ENCODE data around the gene LRRTM1. TPM values are rescaled to one million over a fixed set of nuclear protein-coding genes. Genes with fewer than 3 reads are reported as not detected.
A peak's percentile ranks its signal among the peaks of the same experiment; 100 is the strongest.

The LRRTM1 gene
- polyA plus RNA-seq, 3 donors = 24.0 to 41.7 (median 29.5) TPM

DNA sequence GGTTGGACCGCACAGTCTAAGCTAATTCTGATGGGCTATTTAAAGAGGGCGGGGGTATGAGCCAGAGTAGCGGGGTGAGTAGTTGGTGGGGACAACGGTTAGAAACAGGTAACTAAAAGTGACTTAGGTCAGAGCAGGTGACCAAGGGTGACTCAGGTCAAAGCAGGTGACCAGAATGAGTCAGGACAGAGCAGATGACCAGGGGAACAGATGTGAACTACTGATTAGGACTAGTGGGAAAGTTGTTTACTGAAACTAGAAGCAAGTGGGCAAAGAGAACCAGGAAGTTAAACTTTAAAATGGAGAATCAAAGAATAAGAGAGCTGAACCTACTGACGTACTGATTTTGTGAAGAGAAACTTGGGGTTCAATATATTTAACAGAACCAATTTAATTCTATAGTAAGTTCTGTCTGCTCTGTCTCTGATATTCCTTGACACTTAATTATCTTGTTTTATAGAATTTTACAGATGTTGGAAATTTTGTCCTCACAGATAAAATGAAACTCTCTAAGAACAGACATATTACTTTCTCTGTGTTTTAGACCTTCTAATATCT is 7.8 kb upstream of the LRRTM1 start:
- DNase-seq = no peak

DNA sequence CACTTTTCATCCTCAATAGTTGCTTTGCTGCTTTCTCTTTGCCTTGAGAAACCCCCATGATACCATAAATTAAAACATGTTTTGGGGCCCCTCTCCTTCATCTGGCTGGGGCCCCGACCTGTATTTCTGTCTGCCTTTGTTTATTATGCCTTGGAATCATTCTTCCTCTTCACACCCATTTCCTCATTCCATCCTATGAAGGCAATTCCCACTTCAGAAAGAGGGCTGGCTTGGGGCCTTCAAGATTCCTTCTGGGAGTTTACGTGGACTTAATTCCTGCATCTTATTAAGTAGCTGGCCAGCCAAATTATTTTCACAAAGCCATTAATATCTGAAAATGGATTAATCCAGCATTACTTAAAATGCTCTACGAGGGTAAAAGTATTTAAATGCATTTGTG is 6.8 kb upstream of the LRRTM1 start:
- DNase-seq = no peak

DNA sequence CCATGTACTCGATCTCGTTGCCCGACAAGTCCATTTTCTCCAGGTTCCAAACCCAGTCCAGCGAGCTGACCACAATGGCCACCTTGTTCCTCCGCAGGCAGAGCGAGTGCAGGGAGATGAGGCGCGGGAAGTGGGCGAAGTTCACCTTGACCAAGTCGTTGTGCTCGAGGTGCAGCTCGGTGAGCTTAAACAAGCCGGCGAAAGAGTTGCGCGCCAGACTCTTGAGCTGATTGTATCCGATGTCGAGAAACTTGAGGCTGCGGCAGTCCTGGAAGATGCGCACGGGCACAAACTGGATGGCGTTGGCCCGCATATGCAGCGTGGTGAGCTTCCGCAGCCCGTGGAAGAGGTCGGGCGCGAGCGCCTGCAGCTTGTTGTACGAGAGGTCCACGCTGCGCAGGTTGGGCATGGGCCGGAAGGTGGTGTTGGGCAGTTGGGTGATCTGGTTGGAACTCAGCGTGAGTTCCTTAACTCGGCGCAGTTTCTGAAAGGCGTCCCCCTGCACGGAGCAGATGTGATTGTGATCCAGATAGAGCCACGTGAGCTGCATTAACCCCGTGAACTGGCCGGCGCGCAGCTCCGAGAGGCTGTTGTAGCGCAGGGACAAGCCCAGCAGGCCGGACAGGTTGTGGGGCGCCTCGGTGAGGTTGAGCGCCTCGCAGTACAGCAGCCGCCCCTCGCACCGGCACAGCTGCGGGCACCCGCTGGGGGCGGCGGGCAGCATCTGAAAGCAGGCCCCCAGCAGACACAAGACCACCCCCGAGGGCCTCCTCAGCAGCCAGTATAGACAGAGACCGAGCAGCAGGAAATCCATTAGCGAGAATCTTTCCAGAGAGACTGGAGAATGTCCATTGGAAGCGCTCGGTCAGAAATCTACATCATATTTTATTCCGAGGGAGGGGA is 1.3 kb downstream of the LRRTM1 start:
- no peak for DNase-seq

DNA sequence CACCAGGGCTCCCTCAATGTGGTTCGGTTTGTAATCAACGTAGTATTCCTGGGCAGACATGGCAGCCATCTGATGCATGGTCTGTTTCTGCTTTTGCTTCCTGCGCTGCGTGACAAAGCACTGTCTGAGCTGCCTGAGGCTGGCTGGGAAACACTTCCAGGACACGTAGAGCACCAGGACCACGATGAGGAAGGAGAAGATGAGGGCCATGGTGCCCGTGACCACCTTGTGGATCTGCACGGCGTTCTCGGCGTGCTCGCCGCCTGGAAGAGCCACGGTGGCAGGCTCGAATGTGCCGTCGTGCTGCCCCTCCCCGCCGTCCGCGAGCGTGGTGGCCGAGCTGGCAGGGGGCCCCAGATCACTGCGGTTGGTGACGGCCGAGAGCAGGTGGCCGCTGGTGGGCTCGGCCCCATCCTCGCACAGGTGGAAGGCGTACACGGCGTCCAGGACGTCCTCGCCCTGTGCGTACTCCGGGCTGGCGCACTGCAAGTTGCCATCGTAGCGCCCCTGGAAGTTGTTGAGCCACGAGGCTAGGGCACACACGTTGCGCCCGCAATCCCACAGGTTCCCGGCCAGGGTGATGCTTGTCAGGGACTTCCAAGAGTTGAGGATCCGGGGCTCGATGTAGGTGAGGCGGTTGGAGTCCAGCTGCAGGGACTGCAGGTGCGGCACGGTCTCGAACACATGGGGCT is 2.1 kb downstream of the LRRTM1 start:
- DNase-seq = no peak

DNA sequence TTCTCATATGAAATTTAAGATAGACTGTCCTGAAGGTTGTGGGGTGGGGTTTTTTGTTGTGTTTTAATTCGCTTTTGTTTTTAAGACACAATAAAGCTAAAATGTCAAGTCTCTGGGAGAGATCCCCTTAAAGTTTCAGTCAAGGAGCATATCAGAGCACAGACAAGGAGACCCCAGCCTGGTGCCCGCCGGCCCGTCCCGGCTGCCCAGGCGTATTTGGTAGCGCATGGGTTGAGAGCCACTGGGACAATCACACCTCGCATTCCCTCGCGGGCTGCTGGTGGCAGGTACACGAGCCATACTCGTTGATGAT is 2.6 kb downstream of the LRRTM1 start:
- no peak for DNase-seq

DNA sequence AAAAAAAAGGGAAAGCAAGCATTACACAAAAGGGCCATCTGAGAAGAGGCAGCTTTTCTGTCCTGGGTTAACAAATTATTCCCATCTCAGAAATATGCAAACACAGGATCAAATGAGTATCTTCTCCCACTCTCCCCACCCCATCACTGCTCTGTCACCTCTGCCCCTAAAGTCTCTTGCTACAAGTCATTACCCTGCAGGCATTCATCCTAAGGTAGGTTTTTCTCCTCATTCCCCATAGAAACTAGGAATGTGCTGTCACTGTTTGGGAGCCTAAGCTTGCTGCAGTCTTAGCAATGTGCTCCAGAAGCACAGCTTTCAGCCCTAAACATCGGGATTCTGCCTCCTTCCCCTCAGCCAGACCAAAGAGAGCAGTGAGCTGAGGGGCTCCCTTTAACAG is 3.6 kb downstream of the LRRTM1 start:
- DNase-seq = no peak

DNA sequence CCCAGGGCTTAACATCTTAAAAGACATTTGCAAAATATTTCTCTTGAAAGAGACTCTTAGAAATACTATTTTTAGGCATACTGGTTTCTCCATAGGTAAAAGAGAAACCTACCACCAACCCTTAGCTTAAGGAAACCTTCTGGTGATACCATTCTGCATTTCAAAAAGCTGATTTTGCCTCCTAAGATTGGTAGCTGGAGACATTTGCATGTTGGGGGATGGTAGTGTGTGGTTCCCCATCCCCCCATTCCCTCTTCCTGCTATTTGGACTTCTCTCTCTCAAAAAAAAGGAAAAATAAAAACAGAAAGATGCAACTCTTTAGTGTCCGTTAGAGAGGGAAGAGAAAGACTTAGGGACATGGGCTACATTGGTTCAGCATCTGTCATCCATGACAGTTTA is 4.2 kb downstream of the LRRTM1 start:
- no peak for DNase-seq

DNA sequence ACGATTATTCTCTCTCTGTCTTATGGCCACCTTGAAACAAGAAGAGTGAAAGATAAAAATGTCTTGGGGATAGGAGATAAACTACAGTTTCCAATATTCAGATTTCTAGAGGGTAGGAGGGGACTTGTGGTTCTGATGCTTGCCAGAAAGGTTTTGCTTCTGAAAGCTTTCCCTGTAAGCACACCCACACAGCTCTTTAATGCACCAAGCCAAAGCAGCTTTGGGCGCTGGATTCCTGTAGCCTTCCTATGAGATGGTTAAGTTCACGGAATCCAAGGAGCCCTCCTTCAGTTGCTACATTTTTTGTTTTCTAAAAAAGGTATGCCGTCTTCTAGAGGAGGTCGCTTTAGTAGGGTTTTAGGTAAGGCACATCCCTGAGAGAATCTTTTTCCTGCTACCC is 4.9 kb downstream of the LRRTM1 start:
- DNase-seq = no peak

DNA sequence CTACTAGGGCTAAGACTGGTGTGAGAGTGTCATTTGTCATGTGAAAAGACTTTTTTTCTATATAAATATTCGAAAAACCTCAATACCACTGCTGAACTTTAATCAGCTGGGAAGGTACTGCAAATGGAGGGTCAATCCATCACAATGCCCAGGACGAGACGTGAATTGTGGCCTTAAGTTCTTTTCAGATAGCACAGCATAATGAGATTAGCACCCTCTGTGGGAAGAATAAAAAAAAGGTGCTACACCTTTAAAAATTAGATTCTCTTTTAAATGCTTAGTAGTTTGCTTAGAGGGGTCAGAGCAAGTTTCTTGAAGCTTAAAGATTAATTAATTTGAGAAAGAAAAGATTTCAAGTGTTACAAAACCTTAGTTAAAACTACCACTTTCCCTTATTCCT is 5.6 kb downstream of the LRRTM1 start:
- DNase-seq = no peak

DNA sequence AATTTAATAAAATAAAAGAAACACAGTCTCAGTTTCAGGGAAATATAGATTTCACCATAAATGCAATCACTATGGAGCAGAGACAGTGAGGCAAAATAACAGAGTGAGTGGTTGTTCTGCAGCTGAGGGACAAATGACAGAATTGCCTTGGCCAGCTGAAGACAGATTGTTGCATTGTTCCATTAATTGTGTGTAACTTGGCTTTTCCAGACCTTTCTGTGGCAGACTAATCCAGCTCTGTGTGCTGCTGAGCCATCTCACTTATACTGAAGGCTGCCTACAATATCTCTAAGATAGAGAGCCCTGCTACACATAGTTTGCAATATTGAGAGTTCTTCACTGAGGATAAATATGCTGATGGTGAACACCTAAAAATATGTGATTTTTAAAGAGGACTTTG is 11.5 kb downstream of the LRRTM1 start:
- no peak for DNase-seq

DNA sequence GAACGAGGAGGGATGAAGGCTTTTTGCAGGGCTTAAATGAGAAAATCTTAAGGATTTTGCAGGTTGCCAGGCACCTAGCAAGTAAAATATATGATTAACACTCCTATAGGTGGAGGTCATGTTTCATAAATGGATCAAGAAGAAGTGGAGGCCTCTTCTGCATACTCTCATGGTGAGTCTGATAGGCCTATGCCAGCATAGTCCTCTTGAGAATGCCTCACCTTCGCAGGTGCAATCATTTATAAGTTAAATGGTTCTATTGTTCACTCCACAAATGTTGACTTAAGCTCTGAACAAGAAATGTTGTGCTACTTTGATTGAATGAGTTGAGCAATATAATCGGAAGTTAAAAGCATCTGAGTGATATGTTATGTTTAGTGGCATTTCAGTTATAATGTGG is 12.1 kb downstream of the LRRTM1 start:
- DNase-seq = no peak

DNA sequence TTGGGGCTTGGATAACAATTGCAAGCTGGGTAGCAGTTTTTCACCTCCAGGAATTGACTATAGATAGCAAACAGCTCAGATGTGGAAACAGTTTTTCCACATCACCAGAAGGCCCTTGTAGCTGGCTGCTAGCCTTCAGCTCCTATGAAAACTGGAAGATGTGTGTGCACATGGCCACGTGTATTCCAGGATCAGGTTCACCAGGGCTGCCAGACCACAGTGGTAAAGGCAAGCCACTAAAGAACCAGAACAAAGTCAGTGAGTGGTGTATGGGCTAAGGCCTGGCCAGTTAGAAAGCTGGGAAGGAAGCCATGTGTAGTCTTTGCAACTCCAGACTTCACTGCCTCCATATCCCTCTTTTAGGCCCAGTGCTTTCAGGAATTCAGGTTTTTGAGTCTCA is 12.9 kb downstream of the LRRTM1 start:
- DNase-seq = no peak

DNA sequence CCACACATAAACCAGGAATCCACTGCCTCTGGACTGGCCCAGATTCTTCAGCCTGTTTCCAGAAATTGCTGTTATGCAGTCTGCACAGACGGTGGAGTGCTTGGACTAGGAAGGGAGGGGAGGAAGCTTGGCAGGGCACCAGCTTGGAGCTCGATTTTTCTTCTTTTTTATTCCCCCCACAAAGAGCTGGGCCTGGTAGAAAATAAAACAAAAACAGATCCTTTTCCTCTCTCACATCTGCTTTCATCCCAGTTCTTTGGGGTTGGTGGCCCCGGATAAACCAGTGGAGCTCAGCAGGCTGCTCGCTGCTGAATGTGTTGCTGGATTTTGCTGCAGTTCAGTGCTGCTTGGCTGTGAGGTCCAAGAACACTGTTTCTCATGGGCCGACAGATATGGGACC is 16.0 kb downstream of the LRRTM1 start:
- peak; percentile 50 for DNase-seq

DNA sequence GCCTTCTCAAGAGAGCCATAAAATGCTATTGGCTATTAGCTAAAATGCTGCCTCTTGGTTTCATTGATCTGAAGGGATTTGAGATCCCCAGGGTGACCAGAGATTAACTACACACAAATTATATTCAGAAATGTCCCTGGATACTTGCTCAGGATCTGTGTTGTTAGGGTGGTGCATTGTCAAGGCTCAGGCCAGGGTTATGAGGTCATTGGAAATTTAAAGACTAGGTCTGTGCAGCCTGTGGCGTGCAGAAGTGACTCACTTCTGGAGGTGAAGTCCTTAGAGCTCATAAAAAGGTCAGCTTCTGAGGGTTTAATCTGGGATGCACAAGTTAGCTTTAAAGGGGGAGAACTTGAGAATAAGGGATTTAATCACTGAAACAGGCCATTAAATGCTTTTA is 23.5 kb downstream of the LRRTM1 start:
- no peak for DNase-seq

DNA sequence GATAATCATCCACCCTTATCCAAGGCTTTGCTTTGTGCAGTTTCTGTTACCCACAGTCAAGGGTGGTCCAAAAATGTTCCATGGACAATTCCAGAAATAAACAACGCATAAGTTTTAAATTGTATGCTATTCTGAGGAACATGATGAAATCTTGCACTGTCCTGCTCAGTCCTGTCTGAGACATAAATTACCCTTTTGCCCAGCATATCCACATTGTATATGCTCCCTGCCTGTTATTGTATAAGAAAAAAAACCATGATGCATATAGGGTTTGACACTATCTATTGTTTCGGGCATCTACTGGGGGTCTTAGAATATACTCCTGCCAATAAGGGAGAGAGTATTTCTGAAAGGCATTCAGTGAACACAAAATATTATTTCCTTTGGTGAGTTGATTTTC is 24.0 kb downstream of the LRRTM1 start:
- DNase-seq = no peak

DNA sequence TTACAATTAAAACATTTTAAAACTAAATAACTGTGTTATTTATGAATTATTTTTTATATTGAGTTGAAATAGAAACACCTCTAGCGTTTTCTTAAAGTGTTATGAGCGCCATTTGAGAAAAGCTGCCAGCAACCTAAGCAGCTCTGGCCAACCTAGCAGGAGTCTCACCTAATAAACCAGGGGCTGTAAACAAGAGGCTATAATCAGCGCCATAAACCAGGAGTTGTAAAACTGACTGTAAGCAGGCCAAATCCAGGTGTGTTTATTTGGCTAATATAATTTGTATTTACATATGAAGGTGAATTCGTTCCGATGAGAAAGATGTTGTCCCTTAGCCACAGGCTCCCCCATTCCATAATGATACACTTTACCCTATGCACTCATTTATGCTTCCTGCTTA is 34.7 kb downstream of the LRRTM1 start:
- no peak for DNase-seq

DNA sequence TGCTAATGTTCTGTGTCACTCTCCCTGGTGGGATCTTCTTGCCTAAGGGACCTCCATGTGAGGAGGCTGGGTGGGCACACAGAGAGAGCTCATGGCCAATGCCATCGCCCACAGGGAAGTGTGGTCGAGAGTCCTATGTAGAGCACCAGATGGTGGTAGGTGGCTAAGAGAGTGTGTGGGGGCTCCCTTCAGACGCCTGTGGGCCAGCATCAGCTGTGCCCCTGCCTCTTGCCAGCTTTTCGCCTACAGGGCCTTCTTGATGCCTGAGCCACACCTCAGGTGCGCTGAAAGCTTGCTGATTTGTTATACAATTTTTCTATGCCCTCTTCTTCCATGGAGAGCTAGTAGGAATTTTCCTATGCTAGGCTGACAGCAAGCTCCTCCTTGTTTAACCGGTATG is 38.3 kb downstream of the LRRTM1 start:
- DNase-seq = no peak

DNA sequence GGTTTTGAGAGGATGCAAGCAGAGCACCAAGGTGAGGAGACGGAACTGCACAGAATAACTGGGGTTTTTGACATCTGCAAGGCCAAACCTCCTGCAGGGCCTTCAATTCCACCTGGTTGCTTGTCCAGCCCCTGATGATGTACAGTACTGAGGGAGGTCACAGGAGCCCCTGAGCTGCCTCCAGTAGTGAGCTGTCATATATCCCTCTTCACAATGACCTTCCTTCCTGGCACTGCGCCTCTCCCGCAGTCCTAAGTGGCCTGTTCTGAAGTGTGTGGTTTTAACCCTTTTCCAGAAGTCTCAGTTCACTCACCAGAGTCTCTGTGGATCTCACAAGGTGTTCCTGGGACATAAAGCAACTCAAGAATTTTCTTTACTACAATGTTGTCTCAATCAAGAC is 45.3 kb downstream of the LRRTM1 start:
- no peak for DNase-seq

DNA sequence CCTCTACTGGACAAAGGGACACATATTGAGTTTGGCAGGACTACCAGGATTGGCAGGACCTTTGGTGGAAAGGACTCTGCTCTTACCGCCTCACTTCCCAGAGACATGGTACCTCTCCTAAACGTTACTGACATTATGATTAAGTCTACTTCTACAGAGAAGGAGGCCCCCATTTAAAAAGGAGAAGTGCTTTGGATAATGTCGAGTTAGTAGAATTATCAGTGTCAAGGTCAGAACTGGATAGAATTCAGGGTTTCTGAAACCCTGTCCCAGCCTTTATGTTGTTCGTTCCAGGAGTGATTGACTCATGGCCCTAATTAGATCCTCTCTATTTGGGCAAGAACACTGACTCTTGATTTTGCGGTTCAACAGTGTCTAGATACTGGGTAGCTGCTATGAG is 45.8 kb downstream of the LRRTM1 start:
- DNase-seq = no peak

DNA sequence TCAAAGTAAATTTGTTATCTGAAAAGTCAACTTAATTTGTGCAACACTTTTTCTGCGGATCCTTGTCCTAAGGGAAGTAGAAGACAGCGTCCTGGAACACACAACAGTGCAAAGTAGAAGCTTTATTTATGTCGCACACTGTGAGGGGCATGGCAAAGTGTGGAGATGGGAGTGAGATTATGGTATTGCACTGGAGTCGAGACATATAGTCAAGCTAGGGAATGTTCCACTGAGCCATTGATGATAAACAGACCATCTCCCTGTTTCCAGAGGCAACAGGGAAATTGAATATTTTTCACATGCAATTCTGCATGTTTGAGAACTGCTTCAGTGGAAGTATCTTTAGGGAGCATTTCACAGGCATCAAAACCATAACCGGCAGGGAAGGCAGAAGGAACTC is 46.2 kb downstream of the LRRTM1 start:
- DNase-seq = no peak

DNA sequence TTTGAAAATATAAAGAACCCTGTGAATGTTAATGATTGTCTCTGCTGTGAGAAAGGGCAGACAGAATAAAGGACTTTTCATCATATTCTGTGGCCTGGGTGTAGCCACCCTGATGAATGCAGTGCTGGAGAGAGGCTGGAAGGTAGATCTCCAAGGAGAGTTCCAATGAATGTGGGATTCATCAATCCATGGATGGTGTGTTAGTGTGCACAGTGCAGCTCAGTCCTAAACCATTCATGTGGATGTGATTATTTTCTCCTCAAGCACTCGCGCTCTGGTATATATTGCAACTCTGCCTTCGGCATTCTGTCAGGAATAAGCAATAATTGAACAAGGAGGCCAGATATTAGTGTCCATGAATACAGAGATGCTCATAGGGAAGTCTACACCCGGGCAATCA is 47.1 kb downstream of the LRRTM1 start:
- DNase-seq = no peak

DNA sequence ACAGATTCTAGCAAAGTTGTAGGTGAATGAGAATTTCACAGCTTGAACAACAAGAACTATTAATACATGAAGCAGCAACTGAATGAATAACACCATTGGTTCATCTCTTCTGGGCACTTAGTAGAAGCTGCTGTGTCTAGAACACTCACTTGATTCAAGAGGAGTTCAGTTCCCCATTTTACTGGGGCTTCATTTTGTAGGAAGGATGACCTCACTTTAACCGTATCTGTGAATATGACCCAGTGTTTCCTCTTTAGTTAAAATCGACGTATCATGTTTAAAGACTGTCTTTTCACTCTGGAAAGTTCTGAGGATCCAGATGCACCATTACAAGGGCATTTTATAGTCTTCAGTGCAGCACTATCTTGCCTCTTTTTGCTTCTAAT is 47.8 kb downstream of the LRRTM1 start:
- no peak for DNase-seq

Measured in renal pelvis (tissue), 4 donors.